Thyroid gland (tissue), 4 donors: ENCODE data around the gene THAP9.

Source experiments
- CTCF ChIP-seq, 6 experiments: fragments of 200-600 bp in 3 of 6; fragments of 450-650 bp in 3 of 6; sonication (generic) in 3 of 6; IDR thresholded peaks; one replicate each; pipeline ENCODE4 v1.5.1; 2016 to 2019; ENCODE audit warnings: antibody characterized with exemption in 6 of 6, mild to moderate bottlenecking in 2 of 6, inconsistent platforms in 1 of 6, moderate library complexity in 1 of 6
- POLR2A ChIP-seq, 2 donors: fragments of 450-650 bp; IDR thresholded peaks; one replicate each; pipeline ENCODE4 v1.6.1; 2017; ENCODE audit warnings: antibody characterized with exemption in 2 of 2, mild to moderate bottlenecking in 2 of 2, moderate library complexity in 1 of 2

DNA sequence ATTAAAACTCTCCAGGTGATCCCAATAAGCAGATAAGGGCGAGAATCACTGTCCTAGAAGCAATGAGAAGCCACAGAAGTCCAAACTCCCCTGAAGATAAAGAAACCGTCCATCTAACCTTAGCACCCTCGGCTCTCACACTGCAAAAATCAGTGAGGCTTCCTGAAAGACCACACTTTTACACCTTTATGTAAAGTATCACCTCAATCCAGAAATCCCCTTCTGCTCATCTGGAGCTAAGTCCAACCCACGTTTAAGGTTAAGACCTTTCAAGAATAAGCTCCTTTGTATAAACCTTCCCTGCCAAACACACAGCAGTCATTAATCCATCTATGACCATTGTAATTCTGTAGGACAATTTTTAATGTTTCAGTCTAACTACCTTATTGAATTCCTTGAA is 68.4 kb downstream of the THAP9 start:
- no peak for TF ChIP-seq CTCF (IDR thresholded peaks at IDR 0.05)
- no peak for TF ChIP-seq POLR2A (IDR thresholded peaks at IDR 0.05)
